ENCODE data around the gene EFCAB9.
"Not testable (repeated sequence)": the region's sequence is repeated elsewhere in the genome, so short reads cannot be mapped to it uniquely, and the experiment has no call there.

Gene EFCAB9

DNA sequence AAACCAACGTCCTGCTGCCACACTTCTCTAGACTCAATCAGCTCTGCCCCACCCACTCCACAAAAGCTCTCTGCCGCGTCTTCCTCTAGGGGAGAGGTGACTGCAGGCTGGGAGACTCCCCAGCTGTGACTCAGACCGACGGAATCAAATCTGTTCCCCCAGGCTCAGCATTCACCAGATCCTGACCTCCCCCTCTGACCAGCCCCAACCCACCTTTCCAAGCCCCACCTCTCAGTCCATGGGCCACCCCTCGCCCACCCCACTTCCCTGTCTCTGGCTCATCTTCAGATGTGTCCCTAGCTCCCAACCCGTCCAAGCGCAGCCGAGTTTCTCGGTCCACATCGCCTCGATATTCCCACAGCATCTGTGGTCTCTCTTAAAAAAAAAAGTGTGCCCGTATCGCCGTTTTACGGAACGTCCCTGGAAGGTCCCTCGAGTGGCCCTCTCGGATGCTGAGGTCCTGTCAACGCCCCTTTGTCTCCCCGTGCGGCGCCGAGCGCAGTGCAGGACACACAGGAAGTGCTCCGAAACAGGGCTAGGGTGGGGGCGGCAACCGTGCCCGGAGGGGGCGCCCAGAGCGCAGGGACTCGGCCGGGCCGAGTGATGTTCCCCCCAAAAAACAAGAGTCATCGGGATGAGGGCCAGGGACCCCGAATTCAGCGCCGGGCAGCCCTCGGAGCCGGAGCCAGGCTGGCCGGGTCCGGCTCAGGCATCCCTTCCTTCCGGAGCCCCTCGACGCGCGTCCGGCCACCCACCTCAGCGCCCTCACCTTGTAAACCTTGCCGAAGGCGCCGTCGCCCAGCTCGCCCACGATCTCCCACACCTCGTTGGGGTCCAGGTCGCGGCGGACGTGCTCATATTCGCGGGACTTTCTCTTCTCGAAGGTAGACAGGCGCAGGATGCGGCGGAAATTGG is 6.6 kb upstream of the EFCAB9 start:
- WGBS, 2 experiments: 0 to 1% methylated on average over 66 of the region's 66 CpGs
- H3K27ac ChIP-seq (ENCODE audit: insufficient read depth, low read depth, low read length, poor library complexity, severe bottlenecking): no peak overlapping the region
- H3K27me3 ChIP-seq (ENCODE audit: control insufficient read depth, insufficient read depth, low read length, poor library complexity, severe bottlenecking): peaks cover 14% of the 10 kb centered on the region
- no peaks in the 10 kb centered on the region for H3K9me3 ChIP-seq (ENCODE audit: control insufficient read depth, low read length)
- H3K4me1 ChIP-seq (ENCODE audit: control insufficient read depth, insufficient read depth, low read length): peaks cover 12% of the 10 kb centered on the region
- no peaks in the 10 kb centered on the region for H3K36me3 ChIP-seq (ENCODE audit: control insufficient read depth, insufficient read depth, low read length)
- H3K4me3 ChIP-seq (ENCODE audit: insufficient read depth, low read depth, low read length): peak overlapping the region; percentile 69

GRCh38 chr5:172188033-172188892 is 5.7 kb upstream of the EFCAB9 start, which contains the start of gene STK10:
Gene STK10, minus strand, starts transcription at chr5:172188224. Its CDS starts 182 bp downstream, at chr5:172188042.
- 0% methylated on average over 102 of the region's 102 CpGs for WGBS, 2 experiments
- Histone ChIP-seq H3K9me3 (ENCODE audit: control insufficient read depth, low read length) (no peaks in the 10 kb centered on the region), H3K27me3 (ENCODE audit: control insufficient read depth, insufficient read depth, low read length, poor library complexity, severe bottlenecking) (peaks cover 14% of the 10 kb centered on the region), H3K36me3 (ENCODE audit: control insufficient read depth, insufficient read depth, low read length) (no peaks in the 10 kb centered on the region), H3K27ac (ENCODE audit: insufficient read depth, low read depth, low read length, poor library complexity, severe bottlenecking) (peak within 1 kb of the TSS; percentile 83), H3K4me3 (ENCODE audit: insufficient read depth, low read depth, low read length) (peak within 1 kb of the TSS; percentile 69), H3K4me1 (ENCODE audit: control insufficient read depth, insufficient read depth, low read length) (peaks cover 12% of the 10 kb centered on the region)

DNA sequence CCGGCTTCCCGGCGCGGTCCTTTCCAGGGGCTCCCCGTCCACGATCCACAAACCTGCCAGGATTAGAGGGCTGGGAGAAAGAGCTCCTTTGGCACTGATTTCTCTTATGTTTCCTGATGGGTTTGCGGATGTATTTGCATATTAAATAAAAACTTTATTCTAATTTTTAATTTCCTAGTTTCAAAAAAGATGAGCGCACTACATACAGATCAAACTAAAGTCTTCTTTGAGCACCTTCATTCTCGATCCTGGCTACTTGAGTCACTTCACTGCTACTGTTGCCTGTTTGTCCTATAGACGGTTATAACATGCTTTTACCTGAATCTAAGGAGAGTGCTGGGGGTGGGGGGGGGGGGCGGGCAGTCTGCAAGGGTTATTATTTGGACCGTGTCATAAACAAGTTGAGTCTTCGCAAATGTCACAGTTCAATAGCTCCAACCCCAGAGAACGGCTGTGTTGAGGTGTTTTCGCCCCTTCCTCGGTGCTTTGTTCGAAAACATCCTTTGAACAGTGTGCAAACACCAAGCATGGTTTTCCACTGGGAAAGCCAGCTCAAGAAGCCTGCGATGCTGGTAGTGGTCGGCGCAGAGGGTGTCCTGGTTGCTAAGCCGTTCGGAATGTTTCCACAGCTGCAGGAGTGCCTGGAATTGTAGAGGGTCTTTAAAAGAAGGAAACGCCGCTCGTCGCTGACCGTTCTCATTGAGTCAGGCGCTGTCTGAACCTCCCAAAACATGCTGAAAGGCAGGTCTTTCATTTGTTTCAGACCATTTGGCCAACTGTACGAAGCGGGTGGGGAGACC is 4.9 kb upstream of the EFCAB9 start:
- no peaks in the 10 kb centered on the region for H3K9me3 ChIP-seq (ENCODE audit: control insufficient read depth, low read length)
- H3K4me1 ChIP-seq (ENCODE audit: control insufficient read depth, insufficient read depth, low read length): peaks cover 12% of the 10 kb centered on the region
- H3K27me3 ChIP-seq (ENCODE audit: control insufficient read depth, insufficient read depth, low read length, poor library complexity, severe bottlenecking): peaks cover 14% of the 10 kb centered on the region
- H3K4me3 ChIP-seq (ENCODE audit: insufficient read depth, low read depth, low read length): peak overlapping the region; percentile 69
- H3K27ac ChIP-seq (ENCODE audit: insufficient read depth, low read depth, low read length, poor library complexity, severe bottlenecking): peak overlapping the region; percentile 83
- H3K36me3 ChIP-seq (ENCODE audit: control insufficient read depth, insufficient read depth, low read length): no peaks in the 10 kb centered on the region
- WGBS, 2 experiments: 3% methylated on average over 28 to 29 of the region's 30 CpGs

DNA sequence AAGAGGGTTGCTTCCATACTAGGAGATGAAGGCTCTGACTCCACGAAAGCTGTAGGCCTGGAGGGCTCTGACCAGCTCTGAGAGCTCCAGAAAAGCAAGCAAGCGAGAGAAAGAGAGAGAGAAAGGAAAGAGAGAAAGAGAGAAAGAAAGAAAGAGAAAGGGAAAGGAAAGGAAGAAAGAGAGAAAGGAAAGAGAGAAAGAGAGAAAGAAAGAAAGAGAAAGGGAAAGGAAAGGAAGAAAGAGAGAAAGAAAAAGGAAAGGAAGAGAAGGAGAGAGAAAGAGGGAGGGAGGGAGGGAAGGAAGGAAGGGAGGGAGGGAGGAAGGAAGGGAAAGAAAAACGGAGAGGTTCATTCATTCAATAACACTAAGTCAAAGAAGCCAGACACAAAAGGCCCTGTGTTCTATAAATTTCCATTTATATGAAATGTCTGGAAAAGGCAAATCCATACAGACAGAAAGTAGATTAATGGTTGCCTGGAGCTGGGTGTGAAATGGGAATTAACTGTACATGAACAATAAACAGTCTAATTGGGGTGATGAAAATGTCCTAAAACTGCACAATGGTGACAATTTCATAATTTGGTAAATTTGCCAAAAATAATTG is 4.2 kb upstream of the EFCAB9 start:
- Histone ChIP-seq H3K27ac (ENCODE audit: insufficient read depth, low read depth, low read length, poor library complexity, severe bottlenecking) (peak overlapping the region; percentile 83), H3K4me3 (ENCODE audit: insufficient read depth, low read depth, low read length) (peak overlapping the region; percentile 69)
- 38 to 43% methylated on average over 2 to 3 of the region's 3 CpGs for WGBS, 2 experiments

DNA sequence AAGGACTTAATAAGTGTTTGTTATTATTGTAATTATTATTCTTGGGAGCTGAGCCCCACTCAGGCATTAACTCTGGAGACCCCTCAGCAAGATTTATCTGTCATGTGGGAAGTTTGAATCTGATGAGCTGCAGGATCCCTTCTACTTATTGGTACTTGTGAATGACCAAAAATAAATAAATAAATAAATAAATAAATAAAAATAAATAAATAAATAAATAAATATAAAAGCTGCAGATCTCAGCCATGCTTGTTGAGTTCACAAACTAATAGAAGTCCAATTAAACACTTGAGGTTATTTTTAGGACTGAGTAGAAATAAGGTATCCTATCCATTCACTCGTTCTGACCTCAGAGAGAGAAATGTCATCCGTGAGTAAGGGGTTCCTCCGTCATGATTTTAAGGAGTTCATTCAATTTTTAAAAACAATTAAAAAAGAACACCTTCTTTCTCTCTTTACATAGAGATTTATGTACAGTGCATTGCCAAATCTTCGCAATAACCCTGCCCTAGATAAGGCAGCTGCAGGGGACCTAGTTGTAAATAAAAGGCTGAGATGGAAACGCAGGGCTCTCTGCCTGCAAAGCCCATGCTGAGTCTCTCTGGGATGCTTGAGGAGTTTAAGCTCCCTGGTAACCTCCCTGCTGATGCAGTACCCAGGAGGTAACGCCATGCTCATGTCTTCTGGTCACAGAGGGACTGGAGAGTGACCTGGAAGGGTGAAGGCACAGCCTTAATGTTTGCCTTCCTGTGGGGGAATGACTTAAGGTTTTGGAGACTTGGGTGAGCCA is 1.2 kb downstream of the EFCAB9 start:
- H3K9me3 ChIP-seq (ENCODE audit: control insufficient read depth, low read length): no peaks in the 10 kb centered on the region
- no peaks in the 10 kb centered on the region for H3K36me3 ChIP-seq (ENCODE audit: control insufficient read depth, insufficient read depth, low read length)
- no peaks in the 10 kb centered on the region for H3K4me1 ChIP-seq (ENCODE audit: control insufficient read depth, insufficient read depth, low read length)
- WGBS, 2 experiments: 67% methylated on average over 6 of the region's 6 CpGs
- no peak overlapping the region for H3K4me3 ChIP-seq (ENCODE audit: insufficient read depth, low read depth, low read length)
- no peaks in the 10 kb centered on the region for H3K27me3 ChIP-seq (ENCODE audit: control insufficient read depth, insufficient read depth, low read length, poor library complexity, severe bottlenecking)
- no peak overlapping the region for H3K27ac ChIP-seq (ENCODE audit: insufficient read depth, low read depth, low read length, poor library complexity, severe bottlenecking)

More for the DNA sequence above, 4.2 kb upstream of the EFCAB9 start:
- Histone ChIP-seq H3K27me3 (ENCODE audit: control insufficient read depth, insufficient read depth, low read length, poor library complexity, severe bottlenecking) (peaks cover 14% of the 10 kb centered on the region), H3K4me1 (ENCODE audit: control insufficient read depth, insufficient read depth, low read length) (peaks cover 12% of the 10 kb centered on the region), H3K36me3 (ENCODE audit: control insufficient read depth, insufficient read depth, low read length) (no peaks in the 10 kb centered on the region), H3K9me3 (ENCODE audit: control insufficient read depth, low read length) (no peaks in the 10 kb centered on the region)

- H3K4me3 ChIP-seq (ENCODE audit: insufficient read depth, low read depth, low read length); H3K36me3 ChIP-seq (ENCODE audit: control insufficient read depth, insufficient read depth, low read length); H3K9me3 ChIP-seq (ENCODE audit: control insufficient read depth, low read length); H3K27me3 ChIP-seq (ENCODE audit: control insufficient read depth, insufficient read depth, low read length, poor library complexity, severe bottlenecking); H3K4me1 ChIP-seq (ENCODE audit: control insufficient read depth, insufficient read depth, low read length); H3K27ac ChIP-seq (ENCODE audit: insufficient read depth, low read depth, low read length, poor library complexity, severe bottlenecking): not testable (repeated sequence)
- 81 to 93% methylated on average over 4 of the region's 4 CpGs for WGBS, 2 experiments
These were observed 3.8 kb downstream of the EFCAB9 start for GRCh38 chr5:172197775-172198174.

- H3K36me3 ChIP-seq (ENCODE audit: control insufficient read depth, insufficient read depth, low read length): no peaks in the 10 kb centered on the region
- no peaks in the 10 kb centered on the region for H3K9me3 ChIP-seq (ENCODE audit: control insufficient read depth, low read length)
- H3K27me3 ChIP-seq (ENCODE audit: control insufficient read depth, insufficient read depth, low read length, poor library complexity, severe bottlenecking): no peaks in the 10 kb centered on the region
- no peaks in the 10 kb centered on the region for H3K4me1 ChIP-seq (ENCODE audit: control insufficient read depth, insufficient read depth, low read length)
- H3K4me3 ChIP-seq (ENCODE audit: insufficient read depth, low read depth, low read length): no peak overlapping the region
- WGBS, 2 experiments: 94% methylated on average over 10 of the region's 10 CpGs
- no peak overlapping the region for H3K27ac ChIP-seq (ENCODE audit: insufficient read depth, low read depth, low read length, poor library complexity, severe bottlenecking)
These were observed 5.5 kb downstream of the EFCAB9 start for GRCh38 chr5:172199446-172199845.

- Histone ChIP-seq H3K36me3 (ENCODE audit: control insufficient read depth, insufficient read depth, low read length) (no peaks in the 10 kb centered on the region), H3K27ac (ENCODE audit: insufficient read depth, low read depth, low read length, poor library complexity, severe bottlenecking) (no peak overlapping the region), H3K27me3 (ENCODE audit: control insufficient read depth, insufficient read depth, low read length, poor library complexity, severe bottlenecking) (no peaks in the 10 kb centered on the region), H3K4me3 (ENCODE audit: insufficient read depth, low read depth, low read length) (no peak overlapping the region), H3K9me3 (ENCODE audit: control insufficient read depth, low read length) (no peaks in the 10 kb centered on the region), H3K4me1 (ENCODE audit: control insufficient read depth, insufficient read depth, low read length) (no peaks in the 10 kb centered on the region)
- 96% methylated on average over 6 of the region's 6 CpGs for WGBS, 2 experiments
These were observed 6.5 kb downstream of the EFCAB9 start for GRCh38 chr5:172200476-172200875.

GRCh38 chr5:172205984-172206383 is 12.0 kb downstream of the EFCAB9 start:
- WGBS, 2 experiments: 93 to 96% methylated on average over 10 to 11 of the region's 11 CpGs
- not testable (repeated sequence) for H3K9me3 ChIP-seq (ENCODE audit: control insufficient read depth, low read length); H3K4me3 ChIP-seq (ENCODE audit: insufficient read depth, low read depth, low read length); H3K4me1 ChIP-seq (ENCODE audit: control insufficient read depth, insufficient read depth, low read length); H3K36me3 ChIP-seq (ENCODE audit: control insufficient read depth, insufficient read depth, low read length); H3K27ac ChIP-seq (ENCODE audit: insufficient read depth, low read depth, low read length, poor library complexity, severe bottlenecking); H3K27me3 ChIP-seq (ENCODE audit: control insufficient read depth, insufficient read depth, low read length, poor library complexity, severe bottlenecking)
